Measurements from ENCODE around the gene KLHL26.

Gene KLHL26

GRCh38 chr19:18672044-18672451, 35.2 kb downstream of the KLHL26 start (continued):
- TF ChIP-seq BCL11B (tag by site-specific recombination; IDR thresholded peaks at IDR 0.05; ENCODE audit: low read depth) (no peak), BCL6B (tag by site-specific recombination; IDR thresholded peaks at IDR 0.05) (no peak), ZNF37A (tag by site-specific recombination; IDR thresholded peaks at IDR 0.05) (no peak), ZNF311 (tag by site-specific recombination; IDR thresholded peaks at IDR 0.05; ENCODE audit: borderline replicate concordance) (no peak), KLF17 (tag by site-specific recombination; IDR thresholded peaks at IDR 0.05) (no peak)

GRCh38 chr19:18672606-18673337, 35.9 kb downstream of the KLHL26 start:
- no peaks in the 10 kb centered on the region for H3K4me1 ChIP-seq (ENCODE audit: control insufficient read depth, insufficient read depth, low read length)
- no peaks in the 10 kb centered on the region for H3K9me3 ChIP-seq (ENCODE audit: control insufficient read depth, insufficient read depth, low read depth, low read length)
- ChIA-PET POLR2A (interaction anchor here (0.6 to 1.0 kb wide), 3 partner anchors 79 to 118 kb away, joined by 3 to 9 read pairs (median 4); no protein-coding TSS in a partner anchor), CTCF (interaction anchor here (0.5 to 0.6 kb wide), 3 partner anchors 163 to 1243 kb away, joined by 3 to 7 read pairs (median 3); no protein-coding TSS in a partner anchor)
- TF ChIP-seq PRDM10 (tag by site-specific recombination; IDR thresholded peaks at IDR 0.05) = no peak
- no peak for TF ChIP-seq ZNF677 (tag by site-specific recombination; IDR thresholded peaks at IDR 0.05)
- TF ChIP-seq ZFP37 (tag by site-specific recombination; IDR thresholded peaks at IDR 0.05) = no peak
- no peak for TF ChIP-seq REPIN1 (tag by site-specific recombination; IDR thresholded peaks at IDR 0.05; ENCODE audit: low read depth)
- TF ChIP-seq ZNF660 (tag by site-specific recombination; IDR thresholded peaks at IDR 0.05) = no peak
- no peak for TF ChIP-seq ZBTB20 (tag by site-specific recombination; IDR thresholded peaks at IDR 0.05)
- no peak for TF ChIP-seq ZNF157 (tag by site-specific recombination; IDR thresholded peaks at IDR 0.05)
- TF ChIP-seq ZNF146 (tag by site-specific recombination; IDR thresholded peaks at IDR 0.05) = no peak
- no peak for TF ChIP-seq AEBP2 (tag by site-specific recombination; IDR thresholded peaks at IDR 0.05; ENCODE audit: borderline replicate concordance)
- no peak for TF ChIP-seq ZBTB49 (tag by site-specific recombination; IDR thresholded peaks at IDR 0.05; ENCODE audit: low read depth)
- TF ChIP-seq ZNF514 (tag by site-specific recombination; IDR thresholded peaks at IDR 0.05) = no peak
- TF ChIP-seq ZNF223 (tag by site-specific recombination; IDR thresholded peaks at IDR 0.05) = no peak
- H3K27ac ChIP-seq (ENCODE audit: extremely low read depth, low read depth, low read length) = no peak overlapping the region
- H3K36me3 ChIP-seq (ENCODE audit: control insufficient read depth in 2 of 2, insufficient read depth in 1 of 2, low read length in 2 of 2) = peaks cover 0 to 22% of the 10 kb centered on the region in 2 experiments; a peak in 1 of 3 replicates
- no peak overlapping the region for H3K4me3 ChIP-seq (ENCODE audit: low read depth, low read length)

All from HEK293 (cell line).